ENCODE measurements around the gene MDGA2.
"Not testable (repeated sequence)": the region's sequence is repeated elsewhere in the genome, so short reads cannot be mapped to it uniquely, and the experiment has no call there.

Gene MDGA2

DNA sequence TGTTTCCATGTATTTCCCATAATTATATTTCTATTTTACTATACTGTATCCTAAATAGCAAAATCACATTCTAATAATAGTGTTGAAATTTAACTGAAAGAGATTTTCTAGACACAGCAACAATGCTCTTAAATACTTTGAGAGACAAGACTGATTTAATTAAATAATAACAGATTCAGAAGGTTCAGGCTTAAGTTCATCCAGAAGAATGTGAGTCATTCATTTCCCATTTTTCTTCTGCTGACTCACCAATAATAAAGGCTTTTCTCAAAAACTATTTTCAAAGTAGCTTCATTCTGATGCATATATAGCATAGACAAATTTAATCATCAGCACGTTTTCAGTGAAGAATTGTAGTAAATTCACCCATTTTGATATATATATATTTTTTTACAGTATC is 481.4 kb downstream of the MDGA2 start:
- no peak overlapping the region for H3K4me3 ChIP-seq (ENCODE audit: low read depth, low read length)
- DNase-seq (ENCODE audit: low read depth), result peak; percentile 64
- TF ChIP-seq, protein P1, sequence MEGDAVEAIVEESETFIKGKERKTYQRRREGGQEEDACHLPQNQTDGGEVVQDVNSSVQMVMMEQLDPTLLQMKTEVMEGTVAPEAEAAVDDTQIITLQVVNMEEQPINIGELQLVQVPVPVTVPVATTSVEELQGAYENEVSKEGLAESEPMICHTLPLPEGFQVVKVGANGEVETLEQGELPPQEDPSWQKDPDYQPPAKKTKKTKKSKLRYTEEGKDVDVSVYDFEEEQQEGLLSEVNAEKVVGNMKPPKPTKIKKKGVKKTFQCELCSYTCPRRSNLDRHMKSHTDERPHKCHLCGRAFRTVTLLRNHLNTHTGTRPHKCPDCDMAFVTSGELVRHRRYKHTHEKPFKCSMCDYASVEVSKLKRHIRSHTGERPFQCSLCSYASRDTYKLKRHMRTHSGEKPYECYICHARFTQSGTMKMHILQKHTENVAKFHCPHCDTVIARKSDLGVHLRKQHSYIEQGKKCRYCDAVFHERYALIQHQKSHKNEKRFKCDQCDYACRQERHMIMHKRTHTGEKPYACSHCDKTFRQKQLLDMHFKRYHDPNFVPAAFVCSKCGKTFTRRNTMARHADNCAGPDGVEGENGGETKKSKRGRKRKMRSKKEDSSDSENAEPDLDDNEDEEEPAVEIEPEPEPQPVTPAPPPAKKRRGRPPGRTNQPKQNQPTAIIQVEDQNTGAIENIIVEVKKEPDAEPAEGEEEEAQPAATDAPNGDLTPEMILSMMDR (conservative IDR thresholded peaks at IDR 0.05; ENCODE audit: low read depth, low read length), result no peak

GRCh38 chr14:47192203-47192602 is 483.2 kb downstream of the MDGA2 start:
- DNase-seq (ENCODE audit: low read depth), result peak; percentile 4
- not testable (repeated sequence) for H3K4me3 ChIP-seq (ENCODE audit: low read depth, low read length)

DNA sequence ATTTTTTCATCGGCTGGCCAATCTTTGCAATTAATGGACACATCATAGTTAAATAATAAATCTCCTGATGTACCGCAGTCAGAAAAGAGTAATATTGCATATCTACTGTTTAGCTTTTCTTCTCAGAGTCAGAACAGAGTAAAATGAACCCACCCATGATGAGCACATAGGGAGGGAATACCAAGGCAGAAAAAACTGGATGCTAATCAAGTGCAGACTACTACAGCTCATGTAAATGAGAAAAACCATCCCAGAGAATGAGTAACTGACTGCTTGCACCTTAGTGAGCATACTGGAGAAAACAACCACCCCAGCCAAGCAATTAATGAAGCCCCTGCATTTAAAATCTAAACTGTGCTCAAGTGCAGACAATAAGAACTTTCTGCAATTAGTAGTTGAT is 483.7 kb downstream of the MDGA2 start:
- DNase-seq (ENCODE audit: low read depth), result peak; percentile 2
- H3K4me3 ChIP-seq (ENCODE audit: low read depth, low read length), result no peak overlapping the region
- TF ChIP-seq, protein P1 (conservative IDR thresholded peaks at IDR 0.05; ENCODE audit: low read depth, low read length), result no peak

DNA sequence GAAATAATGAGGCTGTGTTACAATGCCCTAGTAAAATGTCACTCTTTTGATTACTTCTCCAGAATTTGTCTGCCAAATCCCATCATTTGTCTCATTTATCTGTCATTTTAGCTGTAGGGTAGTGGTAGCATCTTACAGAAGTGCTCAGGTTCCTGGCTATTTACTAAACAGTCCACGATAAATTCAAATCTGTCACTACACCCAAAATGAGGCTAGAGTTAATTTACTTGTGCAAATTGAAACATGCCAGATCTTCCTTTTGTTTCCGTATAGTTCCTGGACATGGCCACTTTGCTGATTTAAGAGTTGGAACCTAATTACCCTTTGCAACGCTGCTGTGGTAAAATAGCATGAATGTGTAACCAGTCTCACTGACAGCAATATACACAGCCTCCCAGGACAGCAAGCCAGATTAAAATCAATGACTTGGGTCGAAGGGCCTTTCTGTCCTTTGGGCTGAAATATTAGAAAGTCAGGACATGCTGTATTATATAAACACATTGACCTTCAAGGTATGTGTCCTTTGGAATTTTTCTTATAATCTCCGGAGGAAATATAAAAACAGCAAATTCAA is 485.4 kb downstream of the MDGA2 start:
- DNase-seq (ENCODE audit: low read depth), result no peak
- H3K4me3 ChIP-seq (ENCODE audit: low read depth, low read length), result no peak overlapping the region
- TF ChIP-seq, protein P1 (conservative IDR thresholded peaks at IDR 0.05; ENCODE audit: low read depth, low read length), result no peak

- TF ChIP-seq, protein P1 (conservative IDR thresholded peaks at IDR 0.05; ENCODE audit: low read depth, low read length), result no peak
- H3K4me3 ChIP-seq (ENCODE audit: low read depth, low read length), result no peak overlapping the region
- DNase-seq (ENCODE audit: low read depth), result peak; percentile 71
Measured at GRCh38 chr14:47186486-47186885, 488.9 kb downstream of the MDGA2 start.

DNA sequence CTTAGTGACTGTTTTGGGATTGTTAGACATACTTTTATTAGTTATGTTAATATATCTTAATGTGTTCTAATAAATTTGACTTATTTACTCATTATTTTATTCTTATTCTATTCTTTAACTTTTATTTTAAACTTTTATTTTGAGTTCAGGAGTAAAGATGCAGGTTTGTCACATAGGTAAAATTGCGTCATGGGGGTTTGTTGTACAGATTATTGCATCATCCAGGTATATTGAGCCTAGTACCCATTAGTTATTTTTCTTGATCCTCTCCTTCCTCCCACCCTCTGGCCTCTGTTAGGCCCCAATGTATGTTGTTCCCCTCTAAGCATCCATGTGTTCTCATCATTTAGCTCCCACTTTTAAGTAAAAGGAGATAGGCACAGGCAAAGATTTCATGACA is 495.5 kb downstream of the MDGA2 start:
- no peak overlapping the region for H3K4me3 ChIP-seq (ENCODE audit: low read depth, low read length)
- TF ChIP-seq, protein P1 (conservative IDR thresholded peaks at IDR 0.05; ENCODE audit: low read depth, low read length), result no peak
- no peak for DNase-seq (ENCODE audit: low read depth)

GRCh38 chr14:47171896-47172295 is 503.5 kb downstream of the MDGA2 start:
- not testable (repeated sequence) for DNase-seq (ENCODE audit: low read depth)

DNA sequence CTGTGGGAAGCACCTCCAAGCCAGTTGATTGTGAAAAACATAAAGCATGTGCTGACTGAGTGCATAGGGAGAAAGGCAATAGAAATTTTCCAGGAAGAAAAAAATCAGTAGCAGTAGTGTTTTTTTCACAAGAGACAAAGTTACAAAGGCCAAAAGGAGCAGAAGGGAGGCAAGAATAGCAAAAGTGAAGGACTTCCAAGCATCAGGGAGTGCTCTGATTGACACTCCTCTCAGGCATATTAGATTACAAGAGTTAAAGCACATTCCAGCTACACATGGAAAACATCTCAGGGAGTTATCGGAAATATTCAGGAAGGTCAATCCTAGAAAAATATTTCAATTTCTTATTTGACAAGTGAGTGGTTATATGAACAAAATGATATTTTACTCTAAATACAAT is 508.0 kb downstream of the MDGA2 start:
- TF ChIP-seq, protein P1 (conservative IDR thresholded peaks at IDR 0.05; ENCODE audit: low read depth, low read length), result no peak
- H3K4me3 ChIP-seq (ENCODE audit: low read depth, low read length), result no peak overlapping the region
- no peak for DNase-seq (ENCODE audit: low read depth)

More at GRCh38 chr14:47171896-47172295, 503.5 kb downstream of the MDGA2 start:
- H3K4me3 ChIP-seq (ENCODE audit: low read depth, low read length), result not testable (repeated sequence)
